ENCODE measurements around the gene CREB5. TPM values are rescaled to one million over a fixed set of nuclear protein-coding genes. Genes with fewer than 3 reads are reported as not detected.

CREB5 gene
- polyA plus RNA-seq, 1 donor from 2014 or later, result 3.7 TPM

- Histone ChIP-seq H3K4me2 (ENCODE audit: low read length) (no peak overlapping the region), H2AFZ (ENCODE audit: low read depth, low read length) (no peak overlapping the region), H3K27me3 (ENCODE audit: insufficient read depth, low read depth, low read length) (no peaks in the 10 kb centered on the region), H3K9me3 (ENCODE audit: low read length) (no peaks in the 10 kb centered on the region), H3K27ac (ENCODE audit: low read length) (no peak overlapping the region), H3K79me2 (replicated peaks; ENCODE audit: insufficient read depth, low read length) (no peaks in the 10 kb centered on the region), H3K36me3 (ENCODE audit: insufficient read depth, low read length) (no peaks in the 10 kb centered on the region), H3F3A (ENCODE audit: insufficient read depth, low read length, poor library complexity, severe bottlenecking) (no peaks in the 10 kb centered on the region), H3K9ac (ENCODE audit: low read length) (no peak overlapping the region), H3K4me3 (ENCODE audit: low read length) (no peak overlapping the region), H3K9me2 (ENCODE audit: insufficient read depth, low read length) (no peaks in the 10 kb centered on the region), H4K20me1 (ENCODE audit: insufficient read depth) (no peaks in the 10 kb centered on the region)
- no peak for TF ChIP-seq POLR2AphosphoS5 (IDR thresholded peaks at IDR 0.05)
- TF ChIP-seq TAF1 (IDR thresholded peaks at IDR 0.05; ENCODE audit: low read depth), result no peak
- no peak for TF ChIP-seq SMC3 (conservative IDR thresholded peaks at IDR 0.05; ENCODE audit: poor library complexity)
- TF ChIP-seq, protein P1, sequence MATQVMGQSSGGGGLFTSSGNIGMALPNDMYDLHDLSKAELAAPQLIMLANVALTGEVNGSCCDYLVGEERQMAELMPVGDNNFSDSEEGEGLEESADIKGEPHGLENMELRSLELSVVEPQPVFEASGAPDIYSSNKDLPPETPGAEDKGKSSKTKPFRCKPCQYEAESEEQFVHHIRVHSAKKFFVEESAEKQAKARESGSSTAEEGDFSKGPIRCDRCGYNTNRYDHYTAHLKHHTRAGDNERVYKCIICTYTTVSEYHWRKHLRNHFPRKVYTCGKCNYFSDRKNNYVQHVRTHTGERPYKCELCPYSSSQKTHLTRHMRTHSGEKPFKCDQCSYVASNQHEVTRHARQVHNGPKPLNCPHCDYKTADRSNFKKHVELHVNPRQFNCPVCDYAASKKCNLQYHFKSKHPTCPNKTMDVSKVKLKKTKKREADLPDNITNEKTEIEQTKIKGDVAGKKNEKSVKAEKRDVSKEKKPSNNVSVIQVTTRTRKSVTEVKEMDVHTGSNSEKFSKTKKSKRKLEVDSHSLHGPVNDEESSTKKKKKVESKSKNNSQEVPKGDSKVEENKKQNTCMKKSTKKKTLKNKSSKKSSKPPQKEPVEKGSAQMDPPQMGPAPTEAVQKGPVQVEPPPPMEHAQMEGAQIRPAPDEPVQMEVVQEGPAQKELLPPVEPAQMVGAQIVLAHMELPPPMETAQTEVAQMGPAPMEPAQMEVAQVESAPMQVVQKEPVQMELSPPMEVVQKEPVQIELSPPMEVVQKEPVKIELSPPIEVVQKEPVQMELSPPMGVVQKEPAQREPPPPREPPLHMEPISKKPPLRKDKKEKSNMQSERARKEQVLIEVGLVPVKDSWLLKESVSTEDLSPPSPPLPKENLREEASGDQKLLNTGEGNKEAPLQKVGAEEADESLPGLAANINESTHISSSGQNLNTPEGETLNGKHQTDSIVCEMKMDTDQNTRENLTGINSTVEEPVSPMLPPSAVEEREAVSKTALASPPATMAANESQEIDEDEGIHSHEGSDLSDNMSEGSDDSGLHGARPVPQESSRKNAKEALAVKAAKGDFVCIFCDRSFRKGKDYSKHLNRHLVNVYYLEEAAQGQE (IDR thresholded peaks at IDR 0.05; ENCODE audit: borderline replicate concordance), result no peak
- no peak for TF ChIP-seq EP300 (conservative IDR thresholded peaks at IDR 0.05; ENCODE audit: poor library complexity, severe bottlenecking)
- no peak for TF ChIP-seq MXI1 (conservative IDR thresholded peaks at IDR 0.05; ENCODE audit: poor library complexity, severe bottlenecking)
- TF ChIP-seq EZH2 (IDR thresholded peaks at IDR 0.05; ENCODE audit: borderline replicate concordance, insufficient read depth, low read length, poor library complexity, severe bottlenecking), result no peak
- no peak for TF ChIP-seq RAD21 (conservative IDR thresholded peaks at IDR 0.05)
- TF ChIP-seq CTCF (IDR thresholded peaks at IDR 0.05; ENCODE audit: poor library complexity, severe bottlenecking), result no peak
Measured at GRCh38 chr7:28745351-28745750, 333.0 kb downstream of the CREB5 start.

GRCh38 chr7:28747404-28747803 lies 335.1 kb downstream of the CREB5 start:
- Histone ChIP-seq H3K36me3 (ENCODE audit: insufficient read depth, low read length) (no peaks in the 10 kb centered on the region), H2AFZ (ENCODE audit: low read depth, low read length) (no peak overlapping the region), H3K9me3 (ENCODE audit: low read length) (no peaks in the 10 kb centered on the region), H3F3A (ENCODE audit: insufficient read depth, low read length, poor library complexity, severe bottlenecking) (no peaks in the 10 kb centered on the region), H3K4me3 (ENCODE audit: low read length) (no peak overlapping the region), H3K4me2 (ENCODE audit: low read length) (no peak overlapping the region), H3K79me2 (replicated peaks; ENCODE audit: insufficient read depth, low read length) (no peaks in the 10 kb centered on the region), H3K9ac (ENCODE audit: low read length) (no peak overlapping the region), H4K20me1 (ENCODE audit: insufficient read depth) (no peaks in the 10 kb centered on the region), H3K27ac (ENCODE audit: low read length) (no peak overlapping the region), H3K27me3 (ENCODE audit: insufficient read depth, low read depth, low read length) (no peaks in the 10 kb centered on the region), H3K9me2 (ENCODE audit: insufficient read depth, low read length) (no peaks in the 10 kb centered on the region)
- TF ChIP-seq EP300 (conservative IDR thresholded peaks at IDR 0.05; ENCODE audit: poor library complexity, severe bottlenecking) (no peak), POLR2AphosphoS5 (IDR thresholded peaks at IDR 0.05) (no peak), MXI1 (conservative IDR thresholded peaks at IDR 0.05; ENCODE audit: poor library complexity, severe bottlenecking) (no peak), TAF1 (IDR thresholded peaks at IDR 0.05; ENCODE audit: low read depth) (no peak), SMC3 (conservative IDR thresholded peaks at IDR 0.05; ENCODE audit: poor library complexity) (no peak), EZH2 (IDR thresholded peaks at IDR 0.05; ENCODE audit: borderline replicate concordance, insufficient read depth, low read length, poor library complexity, severe bottlenecking) (no peak), RAD21 (conservative IDR thresholded peaks at IDR 0.05) (no peak), CTCF (IDR thresholded peaks at IDR 0.05; ENCODE audit: poor library complexity, severe bottlenecking) (no peak)
- TF ChIP-seq, protein P1 (IDR thresholded peaks at IDR 0.05; ENCODE audit: borderline replicate concordance), result no peak
